ENCODE measurements around the gene TMEM233. TPM values are rescaled to one million over a fixed set of nuclear protein-coding genes. Genes with fewer than 3 reads are reported as not detected.
A peak's percentile ranks its signal among the peaks of the same experiment; 100 is the strongest.
"Not testable (repeated sequence)": the region's sequence is repeated elsewhere in the genome, so short reads cannot be mapped to it uniquely, and the experiment has no call there.

The TMEM233 gene
- total RNA-seq, 1 donor from 2014 or later, result 0.92 TPM

DNA sequence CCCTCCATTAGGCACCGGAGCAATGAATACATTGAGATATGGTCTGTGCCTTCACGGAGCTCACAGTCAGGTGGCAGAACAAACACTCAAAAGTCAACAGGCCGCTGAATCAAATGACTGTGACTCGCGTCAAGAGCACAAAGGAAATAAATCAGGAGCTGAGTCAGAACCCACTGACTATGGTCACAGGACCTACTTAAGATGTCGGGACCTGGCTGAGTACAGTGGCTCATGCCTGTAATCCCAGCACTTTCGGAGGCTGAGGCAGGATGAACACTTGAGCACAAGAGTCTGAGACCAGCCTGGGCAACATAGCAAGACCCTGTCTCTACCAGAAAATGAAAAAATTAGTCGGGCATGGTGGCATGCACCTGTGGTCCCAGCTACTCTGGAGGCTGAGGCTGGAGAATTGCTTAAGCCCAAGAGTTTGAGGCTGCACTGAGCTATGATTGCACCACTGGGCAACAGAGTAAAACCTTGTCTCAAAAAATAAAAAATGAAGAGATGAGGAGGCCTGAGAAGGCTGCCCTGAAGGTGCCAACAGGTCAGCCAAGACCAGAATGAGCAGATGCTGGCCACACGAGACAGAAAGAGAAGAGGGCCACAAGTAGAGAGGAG is 19.9 kb downstream of the TMEM233 start:
- DNase-seq, result no peak

DNA sequence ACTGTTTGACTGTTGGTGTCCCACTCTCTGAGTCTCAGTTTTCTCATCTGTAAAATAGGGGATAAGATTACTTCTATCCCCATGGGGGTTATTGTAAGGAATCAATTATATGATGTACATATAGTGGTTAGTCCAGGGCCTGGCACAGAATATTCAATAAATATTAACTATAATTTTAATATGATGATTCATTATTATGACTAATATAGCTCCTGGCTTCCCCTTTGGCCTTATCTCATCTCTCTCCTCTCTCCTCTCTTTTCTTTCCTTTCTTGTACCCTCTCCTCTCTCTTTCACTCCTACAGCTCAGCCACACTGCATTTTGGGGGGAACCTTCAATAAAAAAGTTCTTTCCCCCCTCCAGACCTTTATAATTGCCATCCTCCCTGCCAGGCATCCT is 21.1 kb downstream of the TMEM233 start:
- no peak for DNase-seq

- no peak for DNase-seq
These were observed 22.2 kb downstream of the TMEM233 start for GRCh38 chr12:119615518-119616475.

- not testable (repeated sequence) for DNase-seq
These were observed 24.8 kb downstream of the TMEM233 start for GRCh38 chr12:119618328-119618896.

DNA sequence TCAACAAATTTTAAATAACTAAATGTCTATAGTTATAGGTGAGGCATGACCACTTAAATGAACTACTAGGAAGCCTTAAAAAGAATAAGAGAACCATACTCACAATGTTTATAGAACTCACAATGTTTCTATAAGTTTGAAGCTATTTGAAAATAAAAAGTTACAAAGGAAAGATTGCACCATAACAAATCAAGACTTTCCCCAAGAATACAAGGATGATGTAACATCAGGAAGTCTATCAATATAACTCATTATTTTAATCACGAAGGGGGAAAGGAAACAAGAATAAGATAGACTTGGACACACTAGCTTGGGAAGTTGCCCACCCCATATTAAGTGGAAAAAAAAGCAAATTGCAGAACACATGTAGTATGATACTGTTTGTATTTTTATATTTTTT is 26.9 kb downstream of the TMEM233 start:
- DNase-seq, result no peak

DNA sequence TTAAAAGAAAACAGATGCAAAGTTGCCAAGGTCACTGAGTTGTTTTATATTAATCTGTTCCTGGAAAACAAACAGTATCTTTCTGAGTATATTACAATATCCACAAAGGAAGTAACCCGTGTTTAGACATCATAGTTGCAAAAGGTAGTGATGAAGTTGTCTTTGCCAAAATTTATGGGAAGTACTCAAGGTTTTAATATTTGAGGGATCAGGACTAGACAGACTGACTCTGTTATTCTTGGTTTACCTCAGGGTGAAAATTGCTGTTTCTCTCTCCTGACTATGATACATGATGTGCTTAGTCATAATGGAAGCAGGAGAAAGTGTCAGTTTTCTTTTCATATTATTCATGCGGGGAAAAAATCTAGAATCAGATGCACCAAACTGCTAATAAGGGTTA is 28.3 kb downstream of the TMEM233 start:
- DNase-seq, result no peak

- peak; percentile 63 for DNase-seq
These were observed 31.4 kb downstream of the TMEM233 start for GRCh38 chr12:119624966-119625365.

DNA sequence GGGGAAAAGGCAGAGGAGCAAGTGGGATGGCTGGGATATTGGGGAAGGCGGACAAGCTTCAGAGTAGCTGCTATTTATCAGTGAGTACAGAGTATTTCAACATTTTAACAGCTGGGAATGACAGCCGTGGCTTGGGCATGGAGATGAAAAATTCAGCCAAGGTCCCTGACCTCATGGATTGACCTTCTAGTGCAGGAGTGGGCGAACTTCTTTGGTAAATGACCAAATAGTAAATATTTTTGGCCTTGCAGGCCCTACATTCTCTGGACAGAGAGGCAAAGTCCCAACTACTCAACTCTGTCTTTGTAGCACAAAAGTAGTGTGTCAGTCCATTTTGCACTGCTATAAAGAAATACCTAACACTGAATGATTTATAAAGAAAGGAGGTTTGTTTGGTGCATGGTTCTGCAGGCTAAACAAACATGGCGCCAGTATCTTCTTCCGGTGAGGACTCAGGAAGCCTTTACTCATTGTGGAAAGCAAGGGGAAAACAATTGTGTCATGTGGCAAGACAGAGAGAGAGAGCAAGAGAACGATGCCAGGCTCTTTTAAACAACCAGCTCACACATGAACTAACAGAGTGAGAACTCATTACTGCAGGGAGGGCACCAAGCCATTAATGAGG is 33.6 kb downstream of the TMEM233 start:
- no peak for DNase-seq

- DNase-seq, result no peak
These were observed 34.1 kb downstream of the TMEM233 start for GRCh38 chr12:119627686-119628085.

DNA sequence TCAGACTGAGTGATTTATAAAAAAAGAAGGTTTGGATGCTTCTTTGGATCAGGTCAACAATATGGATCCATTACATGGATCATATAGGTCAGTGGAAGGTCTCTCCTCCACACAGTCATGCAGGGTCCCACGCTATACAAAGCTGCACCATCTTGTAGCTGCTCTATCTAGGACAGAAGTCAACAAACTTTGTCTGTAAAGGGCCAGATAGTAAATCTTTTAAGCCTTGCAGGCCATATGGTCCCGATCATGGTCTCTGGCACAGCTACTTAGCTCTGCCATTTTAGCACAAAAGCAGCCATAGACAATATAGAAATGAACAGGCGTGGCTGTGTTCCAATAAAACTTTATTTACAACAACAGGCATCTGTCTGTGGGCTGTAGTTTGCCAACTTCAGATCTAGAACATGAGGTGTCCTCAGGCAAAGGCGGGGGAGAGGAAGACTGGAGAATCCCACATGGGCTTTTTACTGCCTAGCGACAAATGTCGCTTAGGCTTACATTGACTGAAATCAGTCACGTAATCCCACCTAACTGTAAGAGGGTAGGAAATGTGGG is 36.7 kb downstream of the TMEM233 start:
- DNase-seq, result no peak

DNA sequence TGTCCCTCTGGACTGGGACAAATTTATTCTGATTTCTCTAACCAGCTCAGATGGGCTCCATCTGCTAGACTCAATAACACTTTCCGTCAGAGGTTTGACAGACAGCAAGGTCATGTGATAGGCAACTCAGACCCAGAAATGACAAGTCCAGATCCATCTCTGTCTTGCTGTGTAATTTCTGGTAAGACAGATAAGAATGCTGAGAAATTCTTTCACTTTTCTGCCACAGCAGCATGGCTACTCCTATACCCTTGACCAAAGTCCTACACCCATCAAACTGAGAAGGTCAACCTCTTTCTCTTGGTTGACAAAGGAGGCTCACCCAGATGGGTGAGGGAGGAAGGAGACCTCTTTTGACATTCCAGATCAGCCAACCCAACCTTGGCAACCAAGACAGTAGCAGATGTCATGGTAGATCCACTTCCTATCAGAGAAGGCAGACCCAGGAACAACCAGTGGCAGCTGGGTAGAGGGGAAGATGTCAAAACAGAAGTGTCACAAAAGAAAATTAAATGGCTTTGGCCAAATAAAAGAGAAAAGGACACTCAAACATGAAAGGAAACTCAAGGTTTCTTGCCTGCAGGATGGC is 37.5 kb downstream of the TMEM233 start:
- DNase-seq, result no peak

DNA sequence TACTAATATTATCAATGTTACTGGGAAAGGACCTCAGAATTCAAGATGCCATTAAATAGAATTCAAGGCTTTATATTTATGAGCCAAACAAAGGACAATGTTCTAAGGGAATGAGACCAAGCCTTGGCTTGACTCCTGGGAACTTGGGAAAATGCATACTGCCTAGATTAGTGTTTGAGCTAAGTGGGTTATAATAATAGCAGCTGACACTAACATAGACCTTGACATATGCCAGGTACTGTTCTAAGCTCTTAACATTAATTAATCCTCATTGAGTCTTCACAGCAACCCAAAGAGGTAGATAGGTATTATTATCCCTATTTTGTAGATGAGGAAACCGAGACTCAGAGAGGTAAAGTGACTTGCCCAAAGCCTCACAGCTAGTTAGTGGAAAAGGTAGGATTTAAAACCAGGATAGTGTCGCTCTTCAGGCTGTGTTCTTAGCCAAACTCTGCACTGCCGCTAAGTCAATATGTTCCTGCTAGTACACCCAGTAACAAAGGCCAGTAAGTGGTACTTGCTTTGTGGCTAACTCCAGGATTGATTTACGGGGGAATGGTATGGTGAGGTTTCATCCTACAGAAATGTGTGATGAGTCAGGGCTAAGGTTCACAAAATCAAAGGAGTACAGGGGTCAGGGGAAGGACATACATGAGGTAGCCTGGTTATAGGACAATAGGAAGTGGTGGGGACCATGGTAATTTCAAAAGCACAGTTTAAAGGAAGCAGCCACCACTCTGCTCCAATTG is 38.5 kb downstream of the TMEM233 start:
- no peak for DNase-seq

GRCh38 chr12:119634743-119635142 is 41.2 kb downstream of the TMEM233 start:
- DNase-seq, result peak; percentile 48

- no peak for DNase-seq
These were observed 49.4 kb downstream of the TMEM233 start for GRCh38 chr12:119642986-119643385.

- DNase-seq, result peak; percentile 30
These were observed 51.4 kb downstream of the TMEM233 start for GRCh38 chr12:119644930-119645329.

DNA sequence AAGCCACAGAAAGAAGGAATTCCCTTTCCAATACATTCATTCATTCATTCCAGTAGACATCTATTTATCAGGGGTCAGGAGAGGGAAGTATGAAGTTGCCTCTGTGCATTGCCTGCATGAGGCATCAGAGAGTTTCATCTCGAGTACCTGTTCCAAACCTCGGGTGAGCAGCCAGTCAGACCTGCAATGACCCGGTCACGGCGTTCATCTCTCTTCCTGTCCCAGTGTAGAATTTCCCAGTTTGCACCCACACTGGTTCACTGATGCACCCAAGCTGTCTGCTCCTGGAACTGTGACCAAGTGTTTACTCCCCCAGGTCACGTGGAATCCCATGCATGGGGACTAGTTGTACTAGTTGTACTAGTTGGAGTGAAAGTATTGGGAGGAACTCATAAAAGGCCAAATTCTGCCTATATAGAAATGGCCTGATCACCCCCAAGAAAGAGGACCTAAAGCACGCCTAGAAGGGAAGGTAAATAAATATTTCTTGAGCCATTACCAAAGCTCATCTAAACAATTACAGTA is 52.0 kb downstream of the TMEM233 start:
- DNase-seq, result no peak

DNA sequence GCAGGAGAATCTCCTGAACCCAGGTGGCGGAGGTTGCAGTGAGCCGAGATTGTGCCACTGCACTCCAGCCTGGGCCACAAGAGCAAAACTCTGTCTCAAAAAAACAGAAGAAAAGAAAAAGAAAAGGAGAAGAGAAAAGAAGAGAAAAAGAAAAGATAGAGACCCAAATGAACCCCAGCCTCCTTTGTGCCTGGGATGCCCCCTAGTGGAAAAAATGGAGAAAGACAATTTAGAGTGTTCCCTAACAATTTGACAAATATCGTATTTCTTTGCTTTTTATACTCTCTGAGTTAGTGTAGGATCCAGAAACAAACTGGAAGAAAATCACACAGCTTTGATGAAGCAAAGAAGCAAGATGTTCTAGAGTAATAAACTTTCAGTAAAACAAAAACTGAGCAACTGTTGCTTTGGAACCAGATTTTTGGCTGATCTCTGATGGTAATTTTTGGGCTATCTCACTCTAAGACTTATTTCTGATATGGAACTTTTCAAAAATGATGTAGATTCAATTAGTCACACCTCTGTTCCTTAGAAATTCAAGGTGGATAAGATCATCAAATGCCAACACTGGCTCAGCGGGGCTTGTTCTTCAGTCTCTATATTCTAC is 55.7 kb downstream of the TMEM233 start:
- DNase-seq, result peak; percentile 25

- DNase-seq, result no peak
These were observed 59.1 kb downstream of the TMEM233 start for GRCh38 chr12:119652665-119653064.

GRCh38 chr12:119657001-119657400 is 63.4 kb downstream of the TMEM233 start:
- DNase-seq, result not testable (repeated sequence)

DNA sequence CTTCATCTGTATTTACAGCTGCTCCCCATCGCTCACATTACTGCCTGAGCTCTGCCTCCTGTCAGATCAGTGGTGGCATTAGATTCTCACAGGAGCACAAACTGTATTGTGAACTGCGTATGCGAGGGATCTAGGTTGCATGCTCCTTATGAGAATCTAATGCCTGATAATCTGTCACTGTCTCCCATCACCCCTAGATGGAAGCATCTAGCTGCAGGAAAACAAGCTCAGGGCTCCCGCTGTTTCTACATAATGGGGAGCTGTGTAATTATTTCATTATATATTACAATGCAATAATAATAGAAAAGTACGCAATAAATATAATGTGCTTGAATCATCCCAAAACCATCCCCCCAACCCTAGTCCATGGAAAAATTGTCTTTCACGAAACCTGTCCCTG is 64.6 kb downstream of the TMEM233 start:
- not testable (repeated sequence) for DNase-seq

Data from tongue (tissue), 2 donors.